MCF 10A (cell line): ENCODE data around the gene RNF217. TPM values are rescaled to one million over a fixed set of nuclear protein-coding genes. Genes with fewer than 3 reads are reported as not detected.

Source experiments
- BruUV-seq: library from RNA; stranded (reverse); fragments of 400-500 nt; replicated peaks from 2 replicates; lab custom pipeline; 2021; lab: Mats Ljungman, UMichigan
- CTCF ChIA-PET: fragments of 300-600 bp; sonication (Branson Sonifier 250); formaldehyde crosslinking; extraction: SDS; loops from one replicate; lab custom pipeline; 2021; ENCODE audit warnings: antibody characterized with exemption, inconsistent platforms; lab: Yijun Ruan, JAX
- POLR2A ChIA-PET: fragments of 300-600, 350-650 bp; sonication (Branson Sonifier 250); formaldehyde crosslinking; extraction: SDS; loops from one replicate; lab custom pipeline; 2020; ENCODE audit warnings: antibody characterized with exemption, inconsistent platforms; lab: Yijun Ruan, JAX
- DNase-seq: peaks from one replicate; pipeline ENCODE4 v3.0.0-alpha.2; 2018; ENCODE audit not compliant: unreplicated experiment
- H3K27ac Mint-ChIP-seq: one replicate; pipeline ENCODE4 v1.8.0; 2022; ENCODE audit warnings: mild to moderate bottlenecking, low read depth, mixed read lengths; ENCODE audit not compliant: unreplicated experiment
- H3K27me3 Mint-ChIP-seq: one replicate; pipeline ENCODE4 v1.8.0; 2022; ENCODE audit warnings: mixed read lengths; ENCODE audit not compliant: insufficient read depth, unreplicated experiment
- H3K36me3 Mint-ChIP-seq: one replicate; pipeline ENCODE4 v1.8.0; 2022; ENCODE audit warnings: mild to moderate bottlenecking, moderate library complexity, mixed read lengths; ENCODE audit not compliant: insufficient read depth, unreplicated experiment
- H3K4me1 Mint-ChIP-seq: one replicate; pipeline ENCODE4 v1.8.0; 2022; ENCODE audit warnings: mixed read lengths; ENCODE audit not compliant: insufficient read depth, unreplicated experiment
- H3K4me3 Mint-ChIP-seq: one replicate; pipeline ENCODE4 v1.8.0; 2022; ENCODE audit warnings: mild to moderate bottlenecking, moderate library complexity, mixed read lengths; ENCODE audit not compliant: unreplicated experiment
- H3K9me3 Mint-ChIP-seq: one replicate; pipeline ENCODE4 v1.8.0; 2022; ENCODE audit warnings: mixed read lengths; ENCODE audit not compliant: unreplicated experiment
- intact Hi-C: fragments of 100-400 bp; cut with micrococcal nuclease; formaldehyde crosslinking; loops from 2 replicates; pipeline ENCODE4 v1.14.1; 2022
- total RNA-seq: library from RNA; stranded (reverse); gene quantifications from 2 replicates; pipeline ENCODE4 v1.2.3, GENCODE V29; 2022
- TF ChIP-seq, protein P1 (sequence below): fragments of 200-600 bp; IDR thresholded peaks from one replicate; pipeline ENCODE4 v1.8.0; 2022; ENCODE audit warnings: antibody characterized with exemption, mild to moderate bottlenecking; ENCODE audit not compliant: unreplicated experiment

Gene RNF217
- total RNA-seq, 1 experiment from 2014 or later = 24.8 TPM

DNA sequence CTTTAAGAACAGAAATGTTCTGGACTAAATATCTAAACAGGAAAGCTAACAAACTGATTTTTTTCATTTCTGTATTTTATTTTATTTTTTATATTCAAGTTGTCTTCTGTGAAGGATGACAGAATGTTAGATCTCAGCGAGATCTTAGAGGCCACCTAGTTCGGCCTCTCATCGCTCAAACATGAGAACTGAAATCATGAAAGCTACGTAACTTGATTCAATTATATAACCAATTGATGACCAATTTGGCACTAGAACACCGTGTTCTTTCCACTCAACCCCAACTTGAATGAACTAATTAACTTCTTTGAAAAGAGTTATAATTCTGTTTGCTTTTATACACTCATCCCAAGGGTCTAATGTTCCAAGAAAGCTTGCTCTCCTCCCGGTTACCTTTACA is 24.6 kb upstream of the RNF217 start:
- intact Hi-C loops = no loop called here
- no peaks in the 10 kb centered on the region for H3K9me3 Mint-ChIP-seq

DNA sequence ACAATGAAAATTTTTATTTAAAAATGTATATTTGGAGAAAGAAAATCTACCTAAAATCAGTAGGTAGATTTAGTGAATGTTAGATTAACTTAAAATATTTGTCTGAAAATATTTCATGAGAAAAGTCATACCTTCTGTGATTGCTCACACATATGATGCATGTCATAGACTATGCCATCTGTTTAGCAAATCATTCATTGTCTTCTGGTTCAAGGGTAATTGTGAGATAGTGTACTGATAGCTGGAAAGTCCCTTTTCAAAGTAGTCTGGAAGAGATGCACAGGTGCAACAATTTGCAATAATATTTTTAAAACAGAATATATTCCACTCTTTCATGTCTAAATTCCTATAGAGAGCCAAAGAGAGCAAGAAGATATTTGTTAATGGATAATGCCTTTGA is 21.0 kb upstream of the RNF217 start:
- H3K27me3 Mint-ChIP-seq = no peaks in the 10 kb centered on the region
- ChIA-PET POLR2A (interaction anchor here (1.5 kb wide), 1 partner anchor 36 kb away, joined by 3 read pairs; no protein-coding TSS in a partner anchor), CTCF (no interaction called here)
- peaks cover 11% of the 10 kb centered on the region for H3K4me1 Mint-ChIP-seq
- intact Hi-C loops = no loop called here
- H3K9me3 Mint-ChIP-seq = peaks cover 12% of the 10 kb centered on the region
- H3K4me3 Mint-ChIP-seq = no peak overlapping the region
- BruUV-seq = no TSS peak
- no peaks in the 10 kb centered on the region for H3K36me3 Mint-ChIP-seq
- H3K27ac Mint-ChIP-seq = no peak overlapping the region
- DNase-seq = no peak
- TF ChIP-seq, protein P1, sequence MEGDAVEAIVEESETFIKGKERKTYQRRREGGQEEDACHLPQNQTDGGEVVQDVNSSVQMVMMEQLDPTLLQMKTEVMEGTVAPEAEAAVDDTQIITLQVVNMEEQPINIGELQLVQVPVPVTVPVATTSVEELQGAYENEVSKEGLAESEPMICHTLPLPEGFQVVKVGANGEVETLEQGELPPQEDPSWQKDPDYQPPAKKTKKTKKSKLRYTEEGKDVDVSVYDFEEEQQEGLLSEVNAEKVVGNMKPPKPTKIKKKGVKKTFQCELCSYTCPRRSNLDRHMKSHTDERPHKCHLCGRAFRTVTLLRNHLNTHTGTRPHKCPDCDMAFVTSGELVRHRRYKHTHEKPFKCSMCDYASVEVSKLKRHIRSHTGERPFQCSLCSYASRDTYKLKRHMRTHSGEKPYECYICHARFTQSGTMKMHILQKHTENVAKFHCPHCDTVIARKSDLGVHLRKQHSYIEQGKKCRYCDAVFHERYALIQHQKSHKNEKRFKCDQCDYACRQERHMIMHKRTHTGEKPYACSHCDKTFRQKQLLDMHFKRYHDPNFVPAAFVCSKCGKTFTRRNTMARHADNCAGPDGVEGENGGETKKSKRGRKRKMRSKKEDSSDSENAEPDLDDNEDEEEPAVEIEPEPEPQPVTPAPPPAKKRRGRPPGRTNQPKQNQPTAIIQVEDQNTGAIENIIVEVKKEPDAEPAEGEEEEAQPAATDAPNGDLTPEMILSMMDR = no peak

More for the DNA sequence above, 24.6 kb upstream of the RNF217 start:
- DNase-seq = no peak
- H3K4me3 Mint-ChIP-seq = no peak overlapping the region
- H3K27me3 Mint-ChIP-seq = no peaks in the 10 kb centered on the region
- TF ChIP-seq, protein P1 = no peak
- BruUV-seq = no TSS peak
- H3K27ac Mint-ChIP-seq = peak overlapping the region; percentile 5
- H3K4me1 Mint-ChIP-seq = peaks cover 11% of the 10 kb centered on the region
- POLR2A ChIA-PET = no interaction called here
- H3K36me3 Mint-ChIP-seq = no peaks in the 10 kb centered on the region
- CTCF ChIA-PET = no interaction called here

DNA sequence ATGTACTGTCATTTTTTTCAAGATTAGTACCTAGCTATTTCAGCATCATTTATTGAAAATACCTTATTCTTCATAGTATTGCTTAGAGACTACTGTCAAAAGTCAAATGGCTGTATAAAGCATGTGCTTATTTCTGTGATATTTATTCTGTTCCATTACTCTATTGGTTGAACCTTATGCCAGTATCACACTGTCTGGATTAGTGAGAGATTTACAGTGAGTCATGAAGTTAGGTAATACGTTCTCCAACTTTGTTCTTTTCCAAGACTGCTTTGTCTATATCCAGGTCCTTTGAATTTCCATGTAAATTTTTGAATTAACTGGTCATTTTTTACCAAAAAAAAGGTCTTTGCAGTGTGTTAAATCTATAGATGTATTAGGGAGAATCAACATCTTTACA is 18.6 kb upstream of the RNF217 start:
- BruUV-seq = no TSS peak
- TF ChIP-seq, protein P1 = no peak

DNA sequence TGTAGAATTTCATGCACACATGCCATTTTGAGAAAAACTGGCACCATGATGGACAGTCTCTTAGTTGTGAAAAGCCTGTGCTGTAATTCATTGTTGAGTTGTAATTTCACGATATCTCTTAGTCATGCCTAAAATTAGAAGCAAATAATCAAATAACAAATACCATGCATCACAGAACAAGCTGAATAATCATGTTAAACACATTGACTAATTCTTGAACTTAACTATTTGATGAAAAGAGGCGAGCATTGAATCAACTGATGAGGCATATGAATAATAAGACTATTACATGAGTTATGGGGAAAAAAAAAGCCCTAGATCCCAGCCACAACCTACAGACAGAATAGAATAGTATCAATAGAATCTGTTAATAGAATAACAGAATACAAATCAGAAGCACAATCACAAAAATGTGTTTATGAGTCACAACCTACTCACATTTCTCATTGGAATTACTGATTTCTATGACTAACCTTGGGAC is 14.2 kb upstream of the RNF217 start:
- Mint-ChIP-seq H3K27ac (no peak overlapping the region), H3K27me3 (no peaks in the 10 kb centered on the region), H3K36me3 (no peaks in the 10 kb centered on the region), H3K4me3 (no peak overlapping the region), H3K4me1 (peaks cover 8% of the 10 kb centered on the region), H3K9me3 (peaks cover 12% of the 10 kb centered on the region)
- DNase-seq = no peak
- ChIA-PET CTCF (no interaction called here), POLR2A (interaction anchor here (0.5 to 1.3 kb wide), 4 partner anchors 15 to 74 kb away, joined by 3 to 7 read pairs (median 4); partner anchors contain the start of gene RNF217)
- BruUV-seq = no TSS peak
- intact Hi-C loops = no loop called here
- TF ChIP-seq, protein P1 = no peak

More for the DNA sequence above, 18.6 kb upstream of the RNF217 start:
- no peaks in the 10 kb centered on the region for H3K27me3 Mint-ChIP-seq
- no peaks in the 10 kb centered on the region for H3K36me3 Mint-ChIP-seq
- H3K9me3 Mint-ChIP-seq = peaks cover 12% of the 10 kb centered on the region
- ChIA-PET POLR2A (interaction anchor here (0.9 to 1.0 kb wide), 3 partner anchors 102 to 171 kb away, joined by 3 read pairs; no protein-coding TSS in a partner anchor), CTCF (interaction anchor here (0.7 kb wide), 1 partner anchor 13 kb away, joined by 3 read pairs; no protein-coding TSS in a partner anchor)
- no peak overlapping the region for H3K27ac Mint-ChIP-seq
- H3K4me1 Mint-ChIP-seq = peaks cover 10% of the 10 kb centered on the region
- peak; percentile 59 for DNase-seq
- intact Hi-C loops = no loop called here
- no peak overlapping the region for H3K4me3 Mint-ChIP-seq
